Peyer's patch (tissue), 4 donors: ENCODE measurements around the gene PPFIA1. TPM values are rescaled to one million over a fixed set of nuclear protein-coding genes. Genes with fewer than 3 reads are reported as not detected.

Source experiments
- DNase-seq, 3 donors: peaks; one replicate each; pipeline ENCODE4 v3.0.0-alpha.2; 2017 to 2019
- H3K27ac ChIP-seq, 4 donors: fragments of 200-600 bp; sonication (generic); one replicate each; pipeline ENCODE4 v1.5.1; 2016 to 2019
- H3K27me3 ChIP-seq, 2 donors: fragments of 200-600 bp; sonication (generic); one replicate each; pipeline ENCODE4 v1.5.1; 2019
- H3K36me3 ChIP-seq, 3 donors: fragments of 200-600 bp; sonication (generic); one replicate each; pipeline ENCODE4 v1.5.1; 2016 to 2019
- H3K4me1 ChIP-seq, 4 donors: fragments of 200-600 bp; sonication (generic); one replicate each; pipeline ENCODE4 v1.5.1; 2016 to 2019
- H3K4me3 ChIP-seq, 4 donors: fragments of 200-600 bp; sonication (generic); 1 replicate in 3 of 4; 2 replicates in 1 of 4; pipeline ENCODE4 v1.5.1; 2016 to 2019; ENCODE audit warnings: mild to moderate bottlenecking in 1 of 4
- H3K9me3 ChIP-seq, 4 donors: fragments of 200-600 bp; sonication (generic); one replicate each; pipeline ENCODE4 v1.5.1; 2016 to 2019; ENCODE audit warnings: mild to moderate bottlenecking in 1 of 4
- POLR2A ChIP-seq, 2 donors: fragments of 450-650 bp; IDR thresholded peaks; one replicate each; pipeline ENCODE4 v1.5.1; 2017; ENCODE audit warnings: antibody characterized with exemption in 2 of 2, mild to moderate bottlenecking in 2 of 2, moderate library complexity in 2 of 2
- total RNA-seq, 4 donors: library from RNA; depleted of rRNA; stranded (reverse); fragments of >200 nt; gene quantifications; one replicate each; pipeline ENCODE4 v1.1.0, GENCODE V29; 2016
- TF ChIP-seq, protein P1 (sequence below), 6 experiments: fragments of 450-650 bp in 4 of 6; fragments of 200-600 bp in 2 of 6; sonication (generic) in 1 of 6; IDR thresholded peaks; one replicate each; pipeline ENCODE4 v1.5.1; 2017 to 2019; ENCODE audit warnings: antibody characterized with exemption in 6 of 6, mild to moderate bottlenecking in 3 of 6, moderate library complexity in 1 of 6

PPFIA1 gene
- total RNA-seq, 4 donors from 2014 or later: 45.5 to 111 (median 71.4) TPM

DNA sequence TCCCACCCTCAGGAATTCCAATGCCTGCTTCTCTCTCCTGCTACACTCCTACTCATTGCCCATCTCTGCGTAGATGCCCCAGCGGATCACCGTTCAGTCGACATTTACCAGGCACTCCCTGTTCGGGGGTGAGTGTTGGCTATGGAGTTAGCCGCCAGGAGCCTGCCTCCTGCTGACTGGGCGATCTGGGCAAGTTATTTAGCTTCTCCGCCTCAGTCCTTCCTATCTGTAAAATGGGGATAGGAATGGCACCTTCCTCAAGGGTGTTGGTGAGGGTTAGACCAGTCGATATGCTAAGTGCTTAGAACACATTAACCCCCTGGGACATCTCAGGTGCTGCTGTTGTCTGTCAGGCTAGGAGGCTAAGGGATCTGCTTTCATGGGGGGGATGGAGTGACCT, 36.5 kb upstream of the PPFIA1 start:
- Histone ChIP-seq H3K9me3 (no peaks in the 10 kb centered on the region), H3K27ac (peak overlapping the region in 1 of 4 donors; percentile 55), H3K4me1 (no peaks in the 10 kb centered on the region), H3K36me3 (no peaks in the 10 kb centered on the region), H3K27me3 (no peaks in the 10 kb centered on the region), H3K4me3 (no peak overlapping the region)
- DNase-seq: no peak
- TF ChIP-seq POLR2A (IDR thresholded peaks at IDR 0.05): no peak
- TF ChIP-seq, protein P1, sequence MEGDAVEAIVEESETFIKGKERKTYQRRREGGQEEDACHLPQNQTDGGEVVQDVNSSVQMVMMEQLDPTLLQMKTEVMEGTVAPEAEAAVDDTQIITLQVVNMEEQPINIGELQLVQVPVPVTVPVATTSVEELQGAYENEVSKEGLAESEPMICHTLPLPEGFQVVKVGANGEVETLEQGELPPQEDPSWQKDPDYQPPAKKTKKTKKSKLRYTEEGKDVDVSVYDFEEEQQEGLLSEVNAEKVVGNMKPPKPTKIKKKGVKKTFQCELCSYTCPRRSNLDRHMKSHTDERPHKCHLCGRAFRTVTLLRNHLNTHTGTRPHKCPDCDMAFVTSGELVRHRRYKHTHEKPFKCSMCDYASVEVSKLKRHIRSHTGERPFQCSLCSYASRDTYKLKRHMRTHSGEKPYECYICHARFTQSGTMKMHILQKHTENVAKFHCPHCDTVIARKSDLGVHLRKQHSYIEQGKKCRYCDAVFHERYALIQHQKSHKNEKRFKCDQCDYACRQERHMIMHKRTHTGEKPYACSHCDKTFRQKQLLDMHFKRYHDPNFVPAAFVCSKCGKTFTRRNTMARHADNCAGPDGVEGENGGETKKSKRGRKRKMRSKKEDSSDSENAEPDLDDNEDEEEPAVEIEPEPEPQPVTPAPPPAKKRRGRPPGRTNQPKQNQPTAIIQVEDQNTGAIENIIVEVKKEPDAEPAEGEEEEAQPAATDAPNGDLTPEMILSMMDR (IDR thresholded peaks at IDR 0.05): no peak

DNA sequence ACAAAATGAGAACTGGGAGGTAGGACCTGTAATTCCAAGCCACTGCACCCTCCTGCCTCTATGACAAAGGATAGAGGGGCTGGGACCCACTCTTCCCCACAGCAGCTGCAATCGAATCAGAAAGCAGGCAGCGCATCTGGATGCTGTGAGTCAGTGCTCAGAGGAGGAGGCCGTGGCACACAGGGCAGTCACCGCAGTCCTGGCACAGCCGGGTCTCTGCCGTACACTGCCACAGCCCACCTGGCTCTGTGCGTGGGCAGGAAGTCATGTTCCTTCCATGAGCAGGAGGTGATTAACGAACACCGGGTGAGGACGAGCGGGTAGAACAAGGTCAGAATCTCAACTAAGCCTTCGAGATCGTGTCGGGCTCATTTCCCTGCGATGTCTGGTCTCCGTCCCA, 30.2 kb upstream of the PPFIA1 start:
- H3K27me3 ChIP-seq: no peaks in the 10 kb centered on the region

DNA sequence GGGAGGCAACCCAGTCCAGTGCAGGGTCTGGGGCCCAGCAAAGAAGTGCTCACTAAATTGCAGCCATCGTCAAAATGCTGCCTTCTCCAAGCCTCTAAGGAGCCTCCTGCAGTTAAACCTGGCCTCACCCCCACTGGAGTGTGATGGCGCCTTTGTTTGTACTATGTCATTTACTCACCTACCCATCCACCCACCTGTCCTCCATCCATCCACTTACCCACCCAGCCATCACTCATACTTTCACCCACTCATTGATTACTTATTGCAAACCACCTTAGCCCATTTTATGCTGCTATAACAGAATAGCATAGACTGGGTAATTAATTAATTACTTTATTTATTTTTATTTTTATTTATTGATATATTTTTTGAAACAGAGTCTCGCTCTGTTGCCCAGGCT, 28.8 kb upstream of the PPFIA1 start:
- TF ChIP-seq POLR2A (IDR thresholded peaks at IDR 0.05): no peak
- TF ChIP-seq, protein P1 (IDR thresholded peaks at IDR 0.05): no peak
- no peak for DNase-seq
- no peaks in the 10 kb centered on the region for H3K36me3 ChIP-seq
- H3K4me1 ChIP-seq: no peaks in the 10 kb centered on the region
- no peak overlapping the region for H3K27ac ChIP-seq
- no peaks in the 10 kb centered on the region for H3K27me3 ChIP-seq
- H3K4me3 ChIP-seq: no peak overlapping the region
- no peaks in the 10 kb centered on the region for H3K9me3 ChIP-seq

More for the DNA sequence above, 30.2 kb upstream of the PPFIA1 start:
- Histone ChIP-seq H3K27ac (no peak overlapping the region), H3K36me3 (no peaks in the 10 kb centered on the region), H3K9me3 (no peaks in the 10 kb centered on the region), H3K4me1 (no peaks in the 10 kb centered on the region), H3K4me3 (no peak overlapping the region)
- TF ChIP-seq POLR2A (IDR thresholded peaks at IDR 0.05): no peak
- TF ChIP-seq, protein P1 (IDR thresholded peaks at IDR 0.05): no peak
- no peak for DNase-seq

DNA sequence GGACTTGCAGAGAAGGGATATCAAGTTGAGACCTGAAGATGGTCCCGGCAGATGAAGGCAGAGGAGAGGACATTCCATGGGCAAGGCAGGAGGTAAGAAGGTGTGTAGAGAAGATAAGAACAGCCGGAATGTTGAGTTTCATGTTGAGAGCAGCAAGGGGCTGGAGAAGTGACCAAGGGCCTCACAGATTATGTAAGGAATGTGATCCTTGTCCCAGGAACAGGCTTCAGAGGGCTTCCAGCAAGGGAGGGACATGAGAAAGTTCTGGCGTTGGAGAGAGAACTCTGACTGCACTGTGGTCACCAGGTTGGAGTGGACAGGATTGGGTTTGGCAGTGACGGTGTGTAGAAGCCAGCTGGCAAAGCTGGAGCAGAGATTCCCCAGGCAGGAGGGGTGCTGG, 27.6 kb upstream of the PPFIA1 start:
- no peaks in the 10 kb centered on the region for H3K4me1 ChIP-seq
- H3K36me3 ChIP-seq: no peaks in the 10 kb centered on the region
- H3K27ac ChIP-seq: no peak overlapping the region
- no peaks in the 10 kb centered on the region for H3K9me3 ChIP-seq
- no peak for DNase-seq
- no peak overlapping the region for H3K4me3 ChIP-seq
- H3K27me3 ChIP-seq: no peaks in the 10 kb centered on the region
- TF ChIP-seq, protein P1 (IDR thresholded peaks at IDR 0.05): no peak
- no peak for TF ChIP-seq POLR2A (IDR thresholded peaks at IDR 0.05)

DNA sequence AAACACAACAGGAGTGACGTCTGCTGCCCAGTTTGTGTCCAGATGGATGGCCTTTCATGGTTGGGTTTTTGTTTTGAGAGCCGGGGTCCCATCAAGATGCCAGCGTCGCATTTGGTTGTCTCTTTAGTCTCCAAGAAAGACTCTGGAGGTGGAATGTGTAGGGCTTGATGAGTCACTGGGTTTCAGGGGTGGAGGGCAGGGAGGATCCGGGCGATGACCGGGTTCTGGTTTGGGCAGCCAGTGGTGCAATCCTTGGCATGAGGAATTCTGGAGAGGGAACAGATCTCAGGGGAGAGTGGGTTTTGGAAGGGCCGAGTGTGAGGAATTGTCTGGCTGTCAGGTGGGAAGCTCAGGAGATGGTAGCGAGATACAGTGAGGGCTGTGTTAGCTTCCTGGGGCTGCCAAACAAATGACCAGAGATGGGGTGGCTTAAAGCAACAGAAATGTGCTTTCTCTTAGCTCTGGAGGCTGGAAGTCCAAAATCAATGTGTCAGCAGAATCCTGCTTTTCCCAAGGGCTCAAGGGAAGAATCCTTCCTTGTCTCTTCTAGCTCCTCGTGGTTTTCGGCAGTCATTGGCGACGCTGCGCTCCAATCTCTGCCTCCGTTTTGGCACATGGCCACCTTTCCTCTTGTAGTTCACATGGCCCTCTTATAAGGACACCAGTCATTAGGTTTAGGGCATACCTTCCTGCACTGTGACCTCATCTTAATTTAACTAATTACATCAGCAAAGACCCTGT, 26.4 kb upstream of the PPFIA1 start:
- Histone ChIP-seq H3K27ac (no peak overlapping the region), H3K9me3 (no peaks in the 10 kb centered on the region)
- TF ChIP-seq POLR2A (IDR thresholded peaks at IDR 0.05): no peak
- TF ChIP-seq, protein P1 (IDR thresholded peaks at IDR 0.05): no peak

More for the DNA sequence above, 26.4 kb upstream of the PPFIA1 start:
- H3K36me3 ChIP-seq: no peaks in the 10 kb centered on the region
- no peak for DNase-seq
- no peaks in the 10 kb centered on the region for H3K27me3 ChIP-seq
- no peaks in the 10 kb centered on the region for H3K4me1 ChIP-seq
- no peak overlapping the region for H3K4me3 ChIP-seq
